Testis (tissue), 2 donors: ENCODE results near the gene CFAP53.

Experiments
- CTCF ChIP-seq, 3 experiments: fragments of 450-650 bp in 2 of 3; fragments of 200-600 bp in 1 of 3; sonication (generic) in 1 of 3; IDR thresholded peaks; one replicate each; pipeline ENCODE4 v1.5.1; 2016 to 2019; ENCODE audit warnings: antibody characterized with exemption in 3 of 3, mild to moderate bottlenecking in 2 of 3, moderate library complexity in 1 of 3
- POLR2A ChIP-seq: fragments of 450-650 bp; IDR thresholded peaks from one replicate; pipeline ENCODE4 v1.6.1; 2017; ENCODE audit warnings: antibody characterized with exemption, mild to moderate bottlenecking, moderate library complexity

- TF ChIP-seq CTCF (IDR thresholded peaks at IDR 0.05) = no peak
- no peak for TF ChIP-seq POLR2A
These were observed 57.0 kb downstream of the CFAP53 start for GRCh38 chr18:50209311-50209710.
